Measurements from ENCODE around the gene BAK1. TPM values are rescaled to one million over a fixed set of nuclear protein-coding genes. Genes with fewer than 3 reads are reported as not detected.

The BAK1 gene
- total and polyA plus RNA-seq, 12 donors: 12.6 to 37.6 (median 18.7) TPM

DNA sequence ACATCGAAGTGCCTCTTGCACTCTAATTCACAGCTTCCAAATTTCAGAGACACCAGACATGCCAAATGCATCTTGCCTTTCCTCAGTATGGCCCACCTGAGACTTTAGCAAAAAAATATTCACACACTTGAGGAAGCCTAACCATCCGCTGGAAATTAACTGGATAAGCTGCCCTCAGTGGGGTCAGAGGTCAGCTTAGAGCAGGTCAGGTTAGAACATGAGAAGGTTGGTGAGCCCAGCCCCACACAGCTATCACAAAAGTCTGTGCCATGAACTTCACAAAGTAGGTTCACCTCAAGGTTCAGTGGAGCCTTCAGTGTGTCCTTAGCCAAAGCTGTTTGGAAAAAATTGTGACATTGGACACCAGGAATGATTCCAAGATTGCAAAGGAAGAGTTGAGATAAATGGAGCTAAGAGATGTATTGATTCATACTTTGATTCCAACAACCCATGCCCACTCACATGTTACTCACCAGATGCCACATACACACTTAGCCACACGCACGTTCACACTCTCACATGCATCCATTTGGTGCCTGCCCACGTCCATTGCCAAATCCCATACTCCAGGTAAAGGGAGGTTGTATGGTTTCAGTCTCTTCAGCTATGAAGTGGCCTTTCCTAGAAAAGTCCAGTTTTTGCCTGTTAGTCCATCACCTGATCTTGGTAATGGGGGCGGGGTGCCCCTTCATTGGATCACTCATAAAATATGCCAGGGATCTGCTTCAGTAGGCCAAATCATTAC is 11.1 kb downstream of the BAK1 start:
- TF ChIP-seq, protein P1, sequence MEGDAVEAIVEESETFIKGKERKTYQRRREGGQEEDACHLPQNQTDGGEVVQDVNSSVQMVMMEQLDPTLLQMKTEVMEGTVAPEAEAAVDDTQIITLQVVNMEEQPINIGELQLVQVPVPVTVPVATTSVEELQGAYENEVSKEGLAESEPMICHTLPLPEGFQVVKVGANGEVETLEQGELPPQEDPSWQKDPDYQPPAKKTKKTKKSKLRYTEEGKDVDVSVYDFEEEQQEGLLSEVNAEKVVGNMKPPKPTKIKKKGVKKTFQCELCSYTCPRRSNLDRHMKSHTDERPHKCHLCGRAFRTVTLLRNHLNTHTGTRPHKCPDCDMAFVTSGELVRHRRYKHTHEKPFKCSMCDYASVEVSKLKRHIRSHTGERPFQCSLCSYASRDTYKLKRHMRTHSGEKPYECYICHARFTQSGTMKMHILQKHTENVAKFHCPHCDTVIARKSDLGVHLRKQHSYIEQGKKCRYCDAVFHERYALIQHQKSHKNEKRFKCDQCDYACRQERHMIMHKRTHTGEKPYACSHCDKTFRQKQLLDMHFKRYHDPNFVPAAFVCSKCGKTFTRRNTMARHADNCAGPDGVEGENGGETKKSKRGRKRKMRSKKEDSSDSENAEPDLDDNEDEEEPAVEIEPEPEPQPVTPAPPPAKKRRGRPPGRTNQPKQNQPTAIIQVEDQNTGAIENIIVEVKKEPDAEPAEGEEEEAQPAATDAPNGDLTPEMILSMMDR (IDR thresholded peaks at IDR 0.05): no peak
- peaks cover 0 to 9% (median 4%) of the 10 kb centered on the region in 9 donors for H3K36me3 ChIP-seq
- 97% methylated on average over 6 of the region's 6 CpGs for WGBS, 2 donors
- H3K27ac ChIP-seq: no peak overlapping the region
- H3K27me3 ChIP-seq: no peaks in the 10 kb centered on the region
- no peak for DNase-seq
- no peaks in the 10 kb centered on the region for H3K9me3 ChIP-seq
- intact Hi-C loops (cut with DNase I): loop anchor here in 4 of 10 donors (10.0 kb wide), 1 partner anchor 114 kb away; the partner anchor contains the start of gene ZBTB9 (in 4 of the 4)
- peaks cover 5 to 17% (median 9%) of the 10 kb centered on the region in 9 donors for H3K4me1 ChIP-seq
- ATAC-seq: no peak
- no peak overlapping the region for H3K4me3 ChIP-seq

DNA sequence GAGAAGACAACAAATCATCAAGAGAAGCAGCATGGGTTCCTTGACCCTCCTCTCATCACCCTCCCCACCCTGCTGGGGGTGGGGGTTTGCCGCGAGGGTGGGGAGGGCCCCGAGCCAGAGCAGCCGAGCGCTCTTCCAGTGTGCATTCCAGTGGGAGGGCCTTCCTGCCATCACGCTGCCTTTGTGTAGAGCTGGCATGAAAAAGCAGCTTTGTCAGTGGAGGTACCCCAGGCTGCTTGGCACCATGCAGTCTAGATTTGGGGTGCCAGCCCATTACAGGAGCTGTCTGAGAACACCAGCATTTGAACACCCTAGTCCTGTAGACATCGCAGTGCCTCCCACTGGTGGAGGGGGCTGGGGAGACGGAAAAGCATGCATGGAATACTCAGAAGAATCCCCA is 12.2 kb downstream of the BAK1 start:
- peaks cover 5 to 17% (median 9%) of the 10 kb centered on the region in 9 donors for H3K4me1 ChIP-seq
- TF ChIP-seq, protein P1 (IDR thresholded peaks at IDR 0.05): no peak
- H3K27ac ChIP-seq: no peak overlapping the region
- H3K36me3 ChIP-seq: no peaks in the 10 kb centered on the region
- no peak for ATAC-seq
- 48 to 80% methylated on average over 8 of the region's 8 CpGs for WGBS, 2 donors
- no peaks in the 10 kb centered on the region for H3K9me3 ChIP-seq
- intact Hi-C loops (cut with DNase I): loop anchor here in 4 of 10 donors (10.0 kb wide), 1 partner anchor 113 kb away; the partner anchor contains the start of gene ZBTB9 (in 4 of the 4)
- H3K27me3 ChIP-seq: no peaks in the 10 kb centered on the region
- no peak overlapping the region for H3K4me3 ChIP-seq
- DNase-seq: no peak

DNA sequence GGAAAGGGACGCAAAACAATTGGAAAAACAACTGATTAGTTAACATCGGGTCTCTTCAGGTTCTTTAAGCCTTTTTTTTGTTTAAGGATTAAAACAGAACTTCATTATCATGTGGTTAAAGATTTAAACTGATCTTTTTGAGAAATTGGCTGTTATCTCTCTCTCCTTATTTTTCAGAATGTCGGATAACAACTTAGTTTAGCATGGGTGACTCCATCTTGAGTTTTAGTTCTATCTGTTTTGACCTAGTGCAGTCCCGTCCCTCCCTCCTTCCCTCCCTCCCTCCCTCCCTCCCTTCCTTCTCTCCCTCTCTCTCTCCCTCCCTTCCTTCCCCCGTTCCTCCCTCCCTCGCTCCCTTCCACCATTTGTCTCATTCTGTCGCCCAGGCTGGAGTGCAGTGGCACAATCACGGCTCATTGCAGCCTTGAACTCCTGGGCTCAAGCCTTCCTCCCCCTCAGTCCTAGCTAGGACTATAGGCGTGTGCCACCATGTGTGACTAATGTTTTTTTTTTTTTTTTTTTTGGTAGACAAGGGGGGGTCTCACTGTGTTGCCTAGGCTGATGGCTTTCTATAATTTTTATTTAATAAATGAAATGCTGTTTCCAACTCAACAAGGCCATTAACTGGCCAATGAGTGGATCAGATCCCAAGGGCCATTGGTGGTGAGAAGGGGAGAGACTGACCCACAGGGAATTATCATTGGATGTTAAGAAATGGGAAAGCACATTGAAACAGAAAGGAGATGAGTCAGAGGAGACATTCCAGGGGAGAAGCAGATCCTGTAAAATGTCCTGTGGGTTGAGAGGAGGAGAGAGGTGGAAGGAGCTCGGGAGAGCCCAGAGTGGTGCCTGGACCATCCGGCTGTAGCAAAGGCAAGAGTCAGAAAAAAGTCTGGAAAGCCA is 13.6 kb downstream of the BAK1 start:
- 74 to 79% methylated on average over 11 of the region's 11 CpGs for WGBS, 2 donors
- no peak overlapping the region for H3K27ac ChIP-seq
- no peaks in the 10 kb centered on the region for H3K9me3 ChIP-seq
- no peak for DNase-seq
- intact Hi-C loops (cut with DNase I): loop anchor here in 4 of 10 donors (10.0 kb wide), 1 partner anchor 112 kb away; the partner anchor contains the start of gene ZBTB9 (in 4 of the 4)
- no peak for ATAC-seq
- TF ChIP-seq, protein P1 (IDR thresholded peaks at IDR 0.05): no peak
- H3K36me3 ChIP-seq: no peaks in the 10 kb centered on the region
- H3K27me3 ChIP-seq: no peaks in the 10 kb centered on the region
- peaks cover 0 to 8% (median 2%) of the 10 kb centered on the region in 9 donors for H3K4me1 ChIP-seq
- H3K4me3 ChIP-seq: no peak overlapping the region

DNA sequence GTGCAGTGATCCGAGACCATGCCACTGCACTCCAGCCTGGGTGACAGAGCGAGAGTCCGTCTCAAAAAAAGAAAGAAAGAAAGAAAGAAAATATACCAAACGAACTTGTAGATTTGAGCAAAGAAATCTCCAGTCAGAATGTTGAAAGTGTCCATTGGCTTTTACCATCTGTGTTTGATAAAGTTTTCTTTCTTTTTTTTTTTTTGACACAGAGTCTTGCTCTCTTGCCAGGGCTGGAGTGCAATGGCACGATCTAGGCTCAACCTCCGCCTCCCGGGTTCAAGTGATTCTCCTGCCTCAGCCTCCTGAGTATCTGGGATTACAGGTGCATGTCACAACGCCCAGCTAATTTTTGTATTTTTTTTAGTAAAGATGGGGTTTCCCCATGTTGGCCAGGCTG is 21.3 kb downstream of the BAK1 start:
- no peak overlapping the region for H3K4me3 ChIP-seq
- intact Hi-C loops (cut with DNase I): no loop called here
- ATAC-seq (no peak), DNase-seq (no peak)
- TF ChIP-seq, protein P1 (IDR thresholded peaks at IDR 0.05): no peak
- peaks cover 0 to 6% (median 0%) of the 10 kb centered on the region in 11 donors for H3K9me3 ChIP-seq
- 91 to 96% methylated on average over 8 of the region's 8 CpGs for WGBS, 2 donors
- no peak overlapping the region for H3K27ac ChIP-seq
- H3K4me1 ChIP-seq: no peaks in the 10 kb centered on the region
- H3K27me3 ChIP-seq: no peaks in the 10 kb centered on the region
- H3K36me3 ChIP-seq: no peaks in the 10 kb centered on the region

Data from heart right ventricle (tissue), 16 donors.